Globus pallidus (tissue), 1 donor: Measurements from ENCODE around the gene FN3K.

Source experiments
- DNase-seq: peaks from one replicate; pipeline ENCODE4 v3.0.0-alpha.2; 2015; ENCODE audit warnings: low spot score

FN3K gene

GRCh38 chr17:82734987-82735866 lies at the start of gene FN3K:
TSS of gene FN3K (plus strand) at chr17:82735615. CDS start at chr17:82735637, 22 bp downstream.
- DNase-seq = peak; percentile 72

GRCh38 chr17:82686366-82687324 lies 48.8 kb upstream of the FN3K start:
- DNase-seq = no peak

- DNase-seq = peak; percentile 85
Observed at GRCh38 chr17:82687375-82687861, 48.0 kb upstream of the FN3K start.

- no peak for DNase-seq
Observed at GRCh38 chr17:82687871-82688270, 47.5 kb upstream of the FN3K start.

- no peak for DNase-seq
Observed at GRCh38 chr17:82689077-82689476, 46.3 kb upstream of the FN3K start.

- DNase-seq = peak; percentile 95
Observed at GRCh38 chr17:82690786-82691489, 44.5 kb upstream of the FN3K start.

GRCh38 chr17:82691714-82692113 lies 43.7 kb upstream of the FN3K start:
- DNase-seq = no peak

GRCh38 chr17:82692268-82692667 lies 43.1 kb upstream of the FN3K start:
- DNase-seq = no peak

- DNase-seq = no peak
Observed at GRCh38 chr17:82693168-82693867, 42.1 kb upstream of the FN3K start.

- DNase-seq = no peak
Observed at GRCh38 chr17:82694647-82695046, 40.8 kb upstream of the FN3K start.

- no peak for DNase-seq
Observed at GRCh38 chr17:82696259-82696658, 39.2 kb upstream of the FN3K start.

GRCh38 chr17:82696916-82697807 lies 38.3 kb upstream of the FN3K start:
- no peak for DNase-seq

- DNase-seq = no peak
Observed at GRCh38 chr17:82697808-82698064, 37.7 kb upstream of the FN3K start.

GRCh38 chr17:82698065-82698973 lies 37.1 kb upstream of the FN3K start, which contains the start of gene RAB40B:
TSS of gene RAB40B (minus strand) at chr17:82698698. CDS start at chr17:82698596, 102 bp downstream.
- DNase-seq = peak; percentile 99

- no peak for DNase-seq
Observed at GRCh38 chr17:82698974-82699442, 36.4 kb upstream of the FN3K start.

GRCh38 chr17:82699551-82699950 lies 35.9 kb upstream of the FN3K start:
- DNase-seq = no peak

GRCh38 chr17:82702231-82702927 lies 33.0 kb upstream of the FN3K start:
- no peak for DNase-seq

- DNase-seq = no peak
Observed at GRCh38 chr17:82703036-82703745, 32.2 kb upstream of the FN3K start.
